Tongue (tissue), 2 donors: ENCODE results near the gene KCNQ5. TPM values are rescaled to one million over a fixed set of nuclear protein-coding genes. Genes with fewer than 3 reads are reported as not detected.
A peak's percentile ranks its signal among the peaks of the same experiment; 100 is the strongest.

Source experiments
- DNase-seq: peaks from one replicate; pipeline ENCODE4 v3.0.0-alpha.2; 2015
- total RNA-seq: library from RNA; depleted of rRNA; stranded (reverse); fragments of >200 nt; gene quantifications from one replicate; pipeline ENCODE4 v1.2.3, GENCODE V29; 2014

KCNQ5 gene
- total RNA-seq, 1 donor from 2014 or later: 6.5 TPM

GRCh38 chr6:72639920-72640614 lies 18.2 kb downstream of the KCNQ5 start:
- no peak for DNase-seq

DNA sequence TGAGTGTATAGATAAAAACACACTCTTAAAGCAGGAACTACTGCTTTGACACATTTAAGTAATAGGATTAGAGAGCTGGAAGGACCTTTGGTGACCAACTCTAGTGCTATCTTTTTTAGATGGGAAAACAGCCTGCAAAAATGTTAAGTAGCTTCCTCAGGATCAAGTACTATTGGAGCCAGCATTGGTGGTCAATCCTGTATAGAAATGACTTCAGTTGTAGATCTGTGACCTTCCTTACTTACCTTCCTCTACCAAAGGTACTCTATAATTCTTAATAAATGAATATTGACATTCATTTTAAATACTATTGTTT lies 18.7 kb downstream of the KCNQ5 start:
- no peak for DNase-seq

GRCh38 chr6:72642435-72642834 lies 20.6 kb downstream of the KCNQ5 start:
- no peak for DNase-seq

DNA sequence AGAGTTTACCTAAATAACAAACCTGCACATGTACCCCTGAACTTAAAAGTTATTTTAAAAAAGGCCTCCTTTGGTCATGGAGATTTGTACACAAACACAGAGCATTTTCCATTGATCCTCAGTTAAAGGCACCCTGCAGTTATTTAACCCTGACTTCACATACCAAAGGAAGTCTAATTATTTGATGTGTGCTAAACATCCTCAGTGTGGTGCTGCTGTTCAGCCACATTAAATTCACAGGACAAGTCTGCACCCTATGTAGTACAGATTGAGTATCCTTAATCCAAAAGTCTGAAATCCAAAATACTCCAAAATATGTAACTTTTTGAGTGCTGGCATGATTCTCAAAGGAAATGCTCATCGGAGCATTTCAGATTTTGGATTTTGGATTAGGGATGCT lies 21.4 kb downstream of the KCNQ5 start:
- DNase-seq: no peak

- DNase-seq: no peak
Observed at GRCh38 chr6:72646604-72647485, 25.0 kb downstream of the KCNQ5 start.

DNA sequence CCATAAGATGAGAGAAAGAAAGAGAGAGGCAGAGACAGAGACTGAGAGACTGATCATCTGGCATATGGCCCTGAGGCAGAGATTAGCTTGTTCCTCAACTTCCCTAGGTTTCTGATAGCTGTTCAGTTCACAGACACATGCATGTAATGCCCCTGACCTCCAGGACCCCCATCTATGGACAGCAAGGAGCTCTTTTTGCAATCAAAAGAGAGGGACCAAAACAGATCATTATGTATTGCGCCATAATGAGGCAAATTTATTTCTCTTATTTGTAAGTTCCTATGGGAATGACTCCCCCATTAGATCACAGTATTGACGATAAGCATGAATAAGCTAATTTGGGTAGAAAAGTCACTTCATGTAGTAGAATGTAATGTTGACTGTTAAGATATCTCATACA lies 25.6 kb downstream of the KCNQ5 start:
- DNase-seq: no peak

DNA sequence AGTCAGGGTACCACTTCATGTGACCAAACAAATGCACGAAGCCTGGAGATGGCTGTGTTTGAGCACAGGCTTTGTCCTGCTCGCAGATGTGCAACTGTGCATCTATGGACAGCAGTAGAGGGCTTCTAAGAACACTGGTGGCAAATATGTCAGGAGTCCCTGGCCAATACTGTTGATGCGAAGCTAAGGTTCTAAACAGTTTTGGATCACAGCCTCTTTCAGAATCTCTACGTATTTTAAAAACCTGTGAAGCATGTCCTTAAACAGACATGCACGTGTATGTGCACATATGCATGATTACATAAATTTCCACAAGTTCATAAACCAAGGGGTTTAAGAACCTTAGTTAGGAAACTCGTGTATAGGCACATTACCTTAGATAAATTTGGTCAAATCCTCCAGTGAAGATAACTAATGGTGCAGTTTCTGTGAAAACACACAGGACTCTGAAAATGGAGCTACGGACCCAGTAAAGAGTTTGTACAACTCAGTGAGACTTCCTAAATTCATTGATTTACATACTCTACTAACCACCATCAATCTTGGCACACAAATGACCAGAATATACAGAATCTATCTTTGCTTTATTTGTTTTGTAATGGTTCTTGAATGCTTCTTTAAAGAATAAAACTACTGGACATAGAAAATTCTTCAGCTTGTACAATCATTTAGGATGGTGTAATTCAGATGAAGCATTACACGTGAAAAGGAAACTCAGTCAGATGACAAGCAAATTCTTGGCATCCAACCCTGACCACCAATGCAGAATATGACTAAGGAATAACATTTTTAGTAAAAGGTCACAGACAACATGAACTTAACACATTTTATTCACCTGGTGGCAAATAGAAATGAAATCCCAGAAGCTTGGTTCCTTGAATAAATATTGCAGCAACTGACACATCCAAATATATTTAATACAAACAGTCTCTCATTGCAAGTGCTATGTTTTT lies 27.4 kb downstream of the KCNQ5 start:
- DNase-seq: peak; percentile 8

- no peak for DNase-seq
Observed at GRCh38 chr6:72650081-72650745, 28.3 kb downstream of the KCNQ5 start.

- no peak for DNase-seq
Observed at GRCh38 chr6:72651174-72651573, 29.3 kb downstream of the KCNQ5 start.

DNA sequence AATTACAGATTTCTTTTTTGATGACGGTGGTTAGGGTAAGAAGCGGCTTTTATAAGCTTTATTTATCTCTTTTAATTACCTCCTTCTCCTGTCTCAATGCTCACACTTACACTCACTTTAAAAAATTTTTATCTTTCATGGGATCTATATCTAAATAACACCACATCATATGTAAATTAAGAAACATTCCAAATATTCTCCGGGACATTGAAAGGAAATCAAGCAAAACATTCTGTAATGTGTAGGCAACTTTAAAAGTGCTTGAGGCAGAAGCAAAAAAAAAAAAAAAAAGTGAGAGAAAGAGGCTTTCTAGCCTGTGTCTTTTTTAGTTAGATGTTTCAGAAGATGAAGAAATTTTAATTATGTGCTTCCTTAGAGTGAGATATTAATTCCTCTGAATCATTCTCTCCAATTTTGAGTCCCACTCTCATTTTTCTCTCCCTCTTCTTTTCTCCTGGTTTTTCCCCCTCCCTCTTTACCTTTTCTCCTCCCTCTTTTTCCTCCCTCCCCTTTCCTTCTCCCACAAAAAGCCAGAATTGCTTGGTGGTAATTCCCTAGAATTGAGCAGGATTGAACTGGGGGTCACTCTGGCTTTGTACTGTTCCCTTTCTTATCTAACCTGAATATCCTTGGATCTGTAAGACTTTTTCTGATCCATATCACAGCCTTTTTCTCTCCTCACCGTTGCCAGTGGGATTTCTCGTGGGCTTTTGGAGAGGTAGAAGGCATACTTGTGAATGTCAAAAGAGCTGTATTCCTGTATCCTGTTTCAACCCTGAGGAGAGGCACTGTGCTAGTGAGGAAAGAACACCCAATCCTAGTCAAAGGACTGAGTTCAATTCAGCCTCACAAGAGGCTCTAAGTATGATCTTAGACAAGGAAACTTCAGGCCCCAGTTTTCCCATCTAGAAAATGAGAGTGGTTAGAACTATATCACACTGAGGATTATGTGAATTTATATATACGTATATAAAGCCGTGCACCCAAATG lies 30.4 kb downstream of the KCNQ5 start:
- DNase-seq: no peak

DNA sequence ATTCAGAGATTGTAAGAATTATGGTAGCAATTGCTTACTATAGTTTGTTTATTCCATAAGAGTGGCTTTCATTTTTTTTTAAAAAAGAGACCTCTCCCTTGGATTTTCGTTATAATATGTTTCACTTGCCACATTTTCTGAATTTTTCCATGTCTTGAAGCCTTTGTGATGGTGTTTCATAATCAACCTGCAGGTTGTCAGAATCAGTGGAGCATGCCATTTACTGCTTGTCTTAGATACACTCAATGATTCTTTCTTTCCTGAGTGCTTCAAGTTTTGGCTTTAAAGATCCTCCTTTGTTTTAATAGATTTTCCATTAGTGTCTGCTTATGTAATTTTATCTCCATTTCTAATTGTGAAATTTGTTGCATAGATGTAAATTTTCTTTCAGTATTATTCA lies 31.2 kb downstream of the KCNQ5 start:
- DNase-seq: no peak

- no peak for DNase-seq
Observed at GRCh38 chr6:72654071-72654621, 32.3 kb downstream of the KCNQ5 start.

DNA sequence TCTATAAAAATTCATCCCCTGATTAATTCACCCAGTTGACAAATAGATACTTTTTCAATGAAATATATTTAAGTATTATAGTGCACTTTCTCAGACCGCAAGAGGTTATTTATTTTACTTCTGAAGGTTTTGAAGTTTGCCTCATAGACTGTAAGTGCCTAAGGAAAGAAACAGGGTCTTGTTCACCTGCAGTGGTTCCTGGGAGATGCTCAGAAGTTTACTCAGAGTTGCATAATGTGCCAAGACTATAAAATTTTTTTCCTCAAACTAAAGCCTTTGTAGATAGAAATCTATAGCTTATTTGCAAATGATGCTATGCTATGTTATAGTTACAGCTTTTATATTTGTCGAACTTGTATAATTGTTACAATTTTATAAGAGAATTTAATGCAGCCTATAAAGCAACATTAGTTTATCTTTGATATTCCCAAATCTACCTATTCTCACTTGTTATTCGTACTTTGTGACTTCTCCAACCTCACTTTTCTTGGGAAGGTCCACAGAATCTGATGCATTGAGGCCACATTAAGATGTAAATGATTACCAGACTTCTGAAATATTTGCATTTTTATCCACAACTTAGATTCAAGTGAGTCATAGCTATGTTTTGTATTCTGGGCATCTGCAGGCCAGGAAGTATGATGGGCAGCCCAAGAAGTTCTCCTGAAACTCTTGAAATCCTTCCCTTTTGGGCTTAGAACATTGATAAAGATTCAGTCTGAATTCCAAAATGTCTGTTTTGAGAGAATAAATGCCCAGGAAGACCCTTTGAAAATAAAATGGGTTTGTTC lies 35.7 kb downstream of the KCNQ5 start:
- no peak for DNase-seq

DNA sequence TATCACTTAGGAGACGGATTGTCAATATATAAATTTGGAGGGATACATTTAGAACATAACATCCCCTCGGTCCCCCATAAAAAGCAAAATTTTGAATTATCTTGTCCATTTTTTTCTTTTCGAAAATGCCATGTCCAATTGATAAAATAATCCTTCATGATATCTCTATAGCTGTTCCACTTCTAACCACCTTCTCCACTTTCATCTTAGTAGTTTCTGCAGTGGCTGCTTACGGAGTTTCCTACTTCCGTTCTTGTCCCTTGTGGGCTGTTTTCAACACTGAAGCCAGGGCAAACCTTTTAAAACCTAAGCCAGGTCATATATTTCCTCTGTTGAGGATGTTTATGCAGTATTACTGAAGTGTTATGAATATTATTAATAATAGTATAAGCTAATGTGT lies 37.9 kb downstream of the KCNQ5 start:
- no peak for DNase-seq

GRCh38 chr6:72661411-72661810 lies 39.5 kb downstream of the KCNQ5 start:
- no peak for DNase-seq

GRCh38 chr6:72665599-72665998 lies 43.7 kb downstream of the KCNQ5 start:
- DNase-seq: no peak

- no peak for DNase-seq
Observed at GRCh38 chr6:72669324-72669723, 47.5 kb downstream of the KCNQ5 start.

DNA sequence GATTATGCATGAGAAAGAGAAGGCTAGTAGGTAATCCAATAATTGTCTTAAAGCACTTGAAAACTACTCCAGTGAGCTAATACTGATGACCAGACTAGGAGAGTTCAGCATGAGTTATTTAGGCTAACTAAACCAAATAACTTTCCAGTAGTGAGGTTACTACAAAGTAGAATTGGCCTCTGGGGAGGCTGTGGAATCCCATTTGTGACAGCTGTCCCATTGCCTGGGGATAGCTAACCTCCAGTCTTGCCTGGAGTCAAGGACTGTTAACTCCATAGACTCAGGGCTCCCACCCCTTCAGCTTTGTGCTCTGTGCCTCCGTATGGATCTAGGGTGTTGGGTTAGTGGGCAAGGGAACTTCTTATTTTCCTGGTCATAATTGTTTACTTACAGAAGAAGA lies 51.0 kb downstream of the KCNQ5 start:
- no peak for DNase-seq

- no peak for DNase-seq
Observed at GRCh38 chr6:72674842-72675241, 53.0 kb downstream of the KCNQ5 start.

GRCh38 chr6:72675396-72675795 lies 53.5 kb downstream of the KCNQ5 start:
- DNase-seq: no peak
